A673 (cell line): ENCODE results near the gene FEM1C. TPM values are rescaled to one million over a fixed set of nuclear protein-coding genes. Genes with fewer than 3 reads are reported as not detected.

Experiments used
- BruUV-seq: library from RNA; stranded (reverse); fragments of 400-500 nt; replicated peaks from 2 replicates; lab custom pipeline; 2021; lab: Mats Ljungman, UMichigan
- CTCF ChIA-PET: fragments of 300-600 bp; sonication (Branson Sonifier 250); formaldehyde crosslinking; loops from one replicate; lab custom pipeline; 2022; ENCODE audit warnings: antibody characterized with exemption; lab: Charles Lee
- POLR2A ChIA-PET: fragments of 300-600 bp; sonication (Branson Sonifier 250); formaldehyde crosslinking; loops from one replicate; lab custom pipeline; 2022; ENCODE audit warnings: antibody characterized with exemption; ENCODE audit not compliant: low non-redundant PET; lab: Charles Lee
- DNase-seq: peaks from one replicate; pipeline ENCODE4 v3.0.0-alpha.2; 2015; ENCODE audit warnings: low spot score
- H3K27ac ChIP-seq: fragments of 200-600 bp; sonication (generic); 2 replicates; pipeline ENCODE4 v1.5.1; 2016; ENCODE audit warnings: mixed run types, low read depth, mild to moderate bottlenecking, mixed read lengths, antibody characterized with exemption, low read length; ENCODE audit not compliant: poor library complexity, severe bottlenecking
- H3K27me3 ChIP-seq: fragments of 200-600 bp; sonication (generic); replicated peaks from 2 replicates; pipeline ENCODE4 v1.6.1; 2017; ENCODE audit warnings: mixed run types, low read depth, mild to moderate bottlenecking, mixed read lengths, antibody characterized with exemption, low read length; ENCODE audit not compliant: insufficient read depth, poor library complexity
- H3K36me3 ChIP-seq: fragments of 200-600 bp; sonication (generic); 2 replicates; pipeline ENCODE4 v1.6.1; 2016; ENCODE audit warnings: mixed run types, mild to moderate bottlenecking, mixed read lengths, antibody characterized with exemption, low read length; ENCODE audit not compliant: insufficient read depth, poor library complexity, severe bottlenecking
- H3K4me1 ChIP-seq: fragments of 200-600 bp; sonication (generic); 2 replicates; pipeline ENCODE4 v1.6.1; 2017; ENCODE audit warnings: mixed run types, mild to moderate bottlenecking, mixed read lengths, antibody characterized with exemption, low read length; ENCODE audit not compliant: insufficient read depth, poor library complexity, severe bottlenecking
- H3K4me3 ChIP-seq: fragments of 200-600 bp; sonication (generic); 2 replicates; pipeline ENCODE4 v1.5.1; 2016; ENCODE audit warnings: low read depth, mixed run types, mild to moderate bottlenecking, mixed read lengths, low read length; ENCODE audit not compliant: poor library complexity, severe bottlenecking
- H3K9me3 ChIP-seq: fragments of 200-600 bp; sonication (generic); 2 replicates; pipeline ENCODE4 v1.6.1; 2016; ENCODE audit warnings: mixed run types, low read depth, mild to moderate bottlenecking, mixed read lengths, antibody characterized with exemption, low read length; ENCODE audit not compliant: poor library complexity, severe bottlenecking
- EZH2 ChIP-seq: fragments of 200-600 bp; sonication (generic); IDR thresholded peaks from 2 replicates; pipeline ENCODE4 v1.6.1; 2017; ENCODE audit warnings: borderline replicate concordance, low read depth, mild to moderate bottlenecking, mixed read lengths, antibody characterized with exemption, low read length; ENCODE audit not compliant: poor library complexity, severe bottlenecking
- intact Hi-C: fragments of 100-400 bp; cut with micrococcal nuclease; formaldehyde crosslinking; loops from one replicate; pipeline ENCODE4 v1.10.0; 2022; ENCODE audit not compliant: unreplicated experiment
- total RNA-seq: library from RNA; stranded (reverse); gene quantifications from 2 replicates; pipeline ENCODE4 v1.2.3, GENCODE V29; 2021
- TF ChIP-seq, protein P1 (sequence below): fragments of 300-800, 200-600 bp; sonication (generic); conservative IDR thresholded peaks from 2 replicates; pipeline ENCODE4 v1.5.1; 2017; ENCODE audit warnings: low read depth, mild to moderate bottlenecking, antibody characterized with exemption, low read length, moderate library complexity, mixed read lengths

The FEM1C gene
- total RNA-seq, 1 experiment from 2014 or later, result 15.0 TPM

DNA sequence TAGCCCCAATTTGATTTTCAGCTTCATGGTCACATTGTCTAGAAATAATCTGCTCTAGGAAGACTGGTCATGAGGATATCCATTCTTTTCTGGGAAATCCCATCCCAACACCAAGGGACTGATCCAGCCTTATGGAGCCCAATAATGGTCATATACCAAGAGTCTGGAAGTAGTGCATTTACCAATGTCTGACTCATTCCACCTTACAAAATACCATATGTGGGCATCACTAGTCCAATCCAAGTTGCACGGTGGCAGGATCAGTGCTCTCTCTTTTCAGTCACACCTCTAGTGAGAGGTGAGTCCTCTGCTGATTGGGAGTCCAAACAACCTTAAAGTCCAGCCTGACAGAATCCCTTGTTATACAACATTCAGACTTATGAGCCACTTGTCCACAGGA, 73.7 kb downstream of the FEM1C start:
- no peaks in the 10 kb centered on the region for H3K9me3 ChIP-seq
- intact Hi-C loops, result no loop called here
- H3K4me1 ChIP-seq, result no peaks in the 10 kb centered on the region
- no TSS peak for BruUV-seq
- no peak overlapping the region for H3K27ac ChIP-seq
- POLR2A ChIA-PET, result no interaction called here
- no peak for TF ChIP-seq EZH2
- TF ChIP-seq, protein P1, sequence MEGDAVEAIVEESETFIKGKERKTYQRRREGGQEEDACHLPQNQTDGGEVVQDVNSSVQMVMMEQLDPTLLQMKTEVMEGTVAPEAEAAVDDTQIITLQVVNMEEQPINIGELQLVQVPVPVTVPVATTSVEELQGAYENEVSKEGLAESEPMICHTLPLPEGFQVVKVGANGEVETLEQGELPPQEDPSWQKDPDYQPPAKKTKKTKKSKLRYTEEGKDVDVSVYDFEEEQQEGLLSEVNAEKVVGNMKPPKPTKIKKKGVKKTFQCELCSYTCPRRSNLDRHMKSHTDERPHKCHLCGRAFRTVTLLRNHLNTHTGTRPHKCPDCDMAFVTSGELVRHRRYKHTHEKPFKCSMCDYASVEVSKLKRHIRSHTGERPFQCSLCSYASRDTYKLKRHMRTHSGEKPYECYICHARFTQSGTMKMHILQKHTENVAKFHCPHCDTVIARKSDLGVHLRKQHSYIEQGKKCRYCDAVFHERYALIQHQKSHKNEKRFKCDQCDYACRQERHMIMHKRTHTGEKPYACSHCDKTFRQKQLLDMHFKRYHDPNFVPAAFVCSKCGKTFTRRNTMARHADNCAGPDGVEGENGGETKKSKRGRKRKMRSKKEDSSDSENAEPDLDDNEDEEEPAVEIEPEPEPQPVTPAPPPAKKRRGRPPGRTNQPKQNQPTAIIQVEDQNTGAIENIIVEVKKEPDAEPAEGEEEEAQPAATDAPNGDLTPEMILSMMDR, result no peak
- H3K27me3 ChIP-seq, result no peaks in the 10 kb centered on the region
- no peaks in the 10 kb centered on the region for H3K36me3 ChIP-seq
- DNase-seq, result no peak
- CTCF ChIA-PET, result no interaction called here
- no peak overlapping the region for H3K4me3 ChIP-seq

Other genes with a start within 250 kb of the FEM1C start
- gene CCDC112, start 248.1 kb downstream of the FEM1C start, total RNA-seq, result 13.4 and 14.2 TPM in 2 replicates
- 0.32 and 1.3 TPM in 2 replicates for gene TICAM2, start 57.7 kb upstream of the FEM1C start, total RNA-seq
- gene TMED7, start 81.3 kb upstream of the FEM1C start, total RNA-seq, result 62.8 and 65.1 TPM in 2 replicates